ENCODE results near the gene TMEM174.
A peak's percentile ranks its signal among the peaks of the same experiment; 100 is the strongest.

TMEM174 gene, protein sequence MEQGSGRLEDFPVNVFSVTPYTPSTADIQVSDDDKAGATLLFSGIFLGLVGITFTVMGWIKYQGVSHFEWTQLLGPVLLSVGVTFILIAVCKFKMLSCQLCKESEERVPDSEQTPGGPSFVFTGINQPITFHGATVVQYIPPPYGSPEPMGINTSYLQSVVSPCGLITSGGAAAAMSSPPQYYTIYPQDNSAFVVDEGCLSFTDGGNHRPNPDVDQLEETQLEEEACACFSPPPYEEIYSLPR

DNA sequence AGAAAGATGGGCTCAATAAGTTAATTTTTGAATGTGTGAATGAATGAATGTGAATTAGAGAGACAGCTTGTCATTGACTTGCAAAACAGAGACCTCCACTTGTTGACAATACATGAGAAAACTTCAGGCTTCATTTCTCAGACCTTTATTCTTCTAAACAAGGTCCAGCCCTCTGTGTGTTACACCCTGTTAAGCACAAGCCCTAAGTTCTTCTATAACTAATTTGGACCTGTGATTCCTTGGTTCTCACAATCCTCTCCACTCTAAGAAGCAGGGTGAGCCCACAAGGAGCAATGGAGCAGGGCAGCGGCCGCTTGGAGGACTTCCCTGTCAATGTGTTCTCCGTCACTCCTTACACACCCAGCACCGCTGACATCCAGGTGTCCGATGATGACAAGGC, at the start of gene TMEM174:
Gene TMEM174 (plus strand): TSS at position 243 of the 400 bp plus-strand sequence. CDS start 51 bp downstream, at position 294.
- H3K4me1 Mint-ChIP-seq, result peaks cover 3 to 11% of the 10 kb centered on the region in 2 donors
- H3K27ac Mint-ChIP-seq, result peak within 1 kb of the TSS; percentile 2
- ATAC-seq (replicated peaks), result no peak
- no peak for DNase-seq
- H3K9me3 Mint-ChIP-seq, result peaks cover 0 to 6% of the 10 kb centered on the region in 2 donors
- H3K4me3 Mint-ChIP-seq, result no peak within 1 kb of the TSS
- no peaks in the 10 kb centered on the region for H3K36me3 Mint-ChIP-seq
- peaks cover 45 to 89% of the 10 kb centered on the region in 2 donors for H3K27me3 Mint-ChIP-seq

DNA sequence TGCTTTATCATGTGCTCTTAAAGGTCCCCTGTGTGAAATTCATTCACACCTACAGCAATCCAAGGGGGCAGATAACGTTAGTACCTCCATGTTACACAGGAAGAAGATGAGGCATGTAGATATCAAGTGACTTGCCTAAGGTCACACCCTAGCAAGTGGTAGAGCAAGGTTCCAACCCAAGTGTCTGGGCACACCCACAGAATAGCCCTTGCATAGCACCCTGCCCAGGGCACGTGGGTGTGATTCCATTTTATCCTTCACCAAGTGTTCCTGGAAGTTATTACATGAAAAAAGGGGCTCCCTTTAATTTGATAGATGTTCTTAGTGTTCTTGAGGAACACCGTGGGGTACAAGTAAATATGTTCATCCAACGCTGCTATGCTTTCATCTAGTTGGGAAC, 47.7 kb upstream of the TMEM174 start:
- ATAC-seq (replicated peaks) (no peak), DNase-seq (no peak)
- no peaks in the 10 kb centered on the region for H3K36me3 Mint-ChIP-seq
- H3K27me3 Mint-ChIP-seq, result peaks cover 52 to 76% of the 10 kb centered on the region in 2 donors
- no peaks in the 10 kb centered on the region for H3K9me3 Mint-ChIP-seq
- peaks cover 5 to 6% of the 10 kb centered on the region in 2 donors for H3K4me1 Mint-ChIP-seq
- no peak overlapping the region for H3K27ac Mint-ChIP-seq
- H3K4me3 Mint-ChIP-seq, result no peak overlapping the region

DNA sequence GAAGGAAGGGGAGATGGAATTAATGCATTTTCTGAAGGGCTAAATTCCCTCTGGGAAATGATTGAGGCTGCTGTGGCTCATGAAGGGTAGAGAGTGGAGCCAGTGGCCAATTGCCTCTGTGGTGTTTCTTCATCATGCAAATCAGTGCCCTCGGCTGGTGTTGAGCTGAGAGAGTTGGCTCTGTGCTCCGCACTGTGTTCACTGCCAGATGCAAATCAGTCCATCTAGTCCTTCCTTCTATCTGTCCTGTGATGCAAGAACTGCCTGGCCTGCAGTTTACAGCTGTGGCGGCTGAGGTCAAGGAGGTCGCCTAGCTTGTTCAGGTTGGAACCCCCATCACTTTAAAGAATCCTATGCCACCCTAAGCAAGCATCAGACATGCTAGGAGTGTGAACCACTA, 46.6 kb upstream of the TMEM174 start:
- Mint-ChIP-seq H3K9me3 (no peaks in the 10 kb centered on the region), H3K27me3 (peaks cover 54 to 76% of the 10 kb centered on the region in 2 donors), H3K27ac (no peak overlapping the region), H3K4me1 (peaks cover 4 to 5% of the 10 kb centered on the region in 2 donors), H3K4me3 (no peak overlapping the region), H3K36me3 (no peaks in the 10 kb centered on the region)
- DNase-seq (no peak), ATAC-seq (replicated peaks) (no peak)

DNA sequence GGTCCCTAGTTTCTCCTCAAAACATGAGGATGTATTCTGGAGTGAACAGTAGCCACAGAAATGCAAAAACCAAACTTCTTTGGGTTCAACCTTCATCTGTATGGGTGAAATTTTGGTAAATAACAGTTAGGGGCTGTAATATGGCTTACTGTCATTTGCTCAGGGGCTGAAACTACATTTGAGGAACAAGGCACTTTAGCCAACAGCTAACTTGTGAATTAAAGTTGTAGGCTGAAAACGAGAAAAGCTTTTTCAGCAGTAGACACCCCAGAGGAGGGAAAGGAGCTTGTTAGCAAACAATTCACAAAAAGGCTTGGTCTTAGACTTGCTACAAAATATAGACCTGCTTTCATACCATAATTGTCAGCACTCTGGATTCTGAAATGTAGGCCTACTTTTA, 46.0 kb upstream of the TMEM174 start:
- Mint-ChIP-seq H3K27me3 (peaks cover 50 to 71% of the 10 kb centered on the region in 2 donors), H3K27ac (no peak overlapping the region), H3K4me3 (no peak overlapping the region), H3K9me3 (no peaks in the 10 kb centered on the region), H3K36me3 (no peaks in the 10 kb centered on the region), H3K4me1 (peaks cover 4 to 5% of the 10 kb centered on the region in 2 donors)
- no peak for DNase-seq
- ATAC-seq (replicated peaks), result no peak

DNA sequence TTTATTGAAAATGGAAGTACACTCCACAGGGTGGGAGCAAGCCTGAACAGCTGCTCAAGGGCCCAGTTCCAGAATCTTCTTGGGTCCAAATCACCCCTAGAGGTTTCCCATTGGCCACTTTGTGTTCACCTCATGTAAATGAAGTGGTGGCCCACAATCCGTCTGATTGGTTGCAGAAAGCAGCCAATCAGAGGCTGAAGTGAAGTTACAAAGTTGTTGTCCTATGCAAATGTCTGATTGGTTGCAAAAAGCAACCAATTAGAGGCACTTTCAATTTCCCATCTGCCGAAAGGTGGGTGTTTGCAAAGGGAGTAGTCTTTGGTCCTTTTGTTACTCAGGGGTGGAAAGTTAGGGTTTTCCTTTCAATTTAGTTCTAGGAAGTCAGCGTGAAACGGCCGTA, 43.9 kb upstream of the TMEM174 start:
- DNase-seq, result no peak
- no peaks in the 10 kb centered on the region for H3K4me1 Mint-ChIP-seq
- no peaks in the 10 kb centered on the region for H3K9me3 Mint-ChIP-seq
- H3K27me3 Mint-ChIP-seq, result peaks cover 42 to 63% of the 10 kb centered on the region in 2 donors
- no peak overlapping the region for H3K27ac Mint-ChIP-seq
- ATAC-seq (replicated peaks), result no peak
- no peak overlapping the region for H3K4me3 Mint-ChIP-seq
- H3K36me3 Mint-ChIP-seq, result no peaks in the 10 kb centered on the region

DNA sequence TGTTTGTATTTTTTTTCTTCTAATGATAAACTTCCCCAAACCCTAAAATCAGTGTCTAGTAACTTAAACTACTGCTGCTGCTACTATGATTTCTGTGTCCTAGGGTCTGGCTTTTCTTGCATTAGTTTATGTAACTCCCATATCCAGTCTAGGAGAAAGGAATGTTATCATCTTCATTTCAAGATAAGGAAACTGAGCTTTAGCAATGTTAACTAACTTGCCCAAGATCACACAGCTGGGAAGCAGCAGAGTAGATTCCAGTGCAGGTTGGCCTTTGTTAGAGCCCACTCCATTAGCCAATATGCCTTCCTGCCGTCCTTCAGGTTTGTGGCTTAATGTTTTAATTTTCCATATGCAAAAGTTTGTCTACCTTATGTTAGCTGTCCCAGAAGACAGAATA, 42.2 kb upstream of the TMEM174 start:
- DNase-seq, result no peak
- no peak for ATAC-seq (replicated peaks)
- H3K36me3 Mint-ChIP-seq, result no peaks in the 10 kb centered on the region
- no peaks in the 10 kb centered on the region for H3K9me3 Mint-ChIP-seq
- peaks cover 44 to 62% of the 10 kb centered on the region in 2 donors for H3K27me3 Mint-ChIP-seq
- H3K27ac Mint-ChIP-seq, result no peak overlapping the region
- no peak overlapping the region for H3K4me3 Mint-ChIP-seq
- no peaks in the 10 kb centered on the region for H3K4me1 Mint-ChIP-seq

DNA sequence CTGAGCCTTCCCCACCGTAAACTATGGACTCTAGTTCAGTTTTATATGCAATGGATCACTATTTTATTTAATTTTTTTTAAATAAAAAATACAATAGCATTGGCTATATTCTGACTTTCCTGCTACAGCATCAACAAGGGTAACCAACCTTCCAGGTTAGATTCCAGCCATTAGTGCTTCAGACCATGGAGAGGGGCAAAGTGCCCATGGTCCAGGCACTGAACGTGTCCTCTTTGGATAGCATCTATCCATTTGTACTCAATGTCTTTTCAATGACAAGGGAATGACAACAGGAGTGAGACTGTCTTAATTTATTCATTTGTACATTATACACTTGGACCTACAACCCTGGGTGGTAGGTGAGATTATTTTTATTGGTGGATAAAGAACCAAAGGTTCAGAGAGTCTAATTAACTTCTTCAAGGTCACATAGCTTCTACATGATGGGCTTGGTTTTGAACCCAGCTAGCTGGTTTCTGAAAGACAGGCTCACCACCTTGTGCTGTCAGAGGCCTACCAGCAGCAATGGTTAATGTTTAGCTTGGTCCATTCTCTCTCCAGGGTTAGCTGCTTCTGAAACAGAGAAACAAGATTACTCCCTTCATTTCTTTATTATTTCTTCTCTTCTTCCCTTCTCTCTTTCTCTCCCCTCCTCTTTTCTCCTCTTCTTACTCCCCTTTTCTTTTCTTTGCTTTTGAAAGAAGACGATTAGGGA, 41.1 kb upstream of the TMEM174 start:
- peaks cover 39 to 56% of the 10 kb centered on the region in 2 donors for H3K27me3 Mint-ChIP-seq
- ATAC-seq (replicated peaks), result no peak
- H3K36me3 Mint-ChIP-seq, result no peaks in the 10 kb centered on the region
- no peak for DNase-seq
- no peak overlapping the region for H3K4me3 Mint-ChIP-seq
- no peaks in the 10 kb centered on the region for H3K9me3 Mint-ChIP-seq
- no peaks in the 10 kb centered on the region for H3K4me1 Mint-ChIP-seq
- no peak overlapping the region for H3K27ac Mint-ChIP-seq

DNA sequence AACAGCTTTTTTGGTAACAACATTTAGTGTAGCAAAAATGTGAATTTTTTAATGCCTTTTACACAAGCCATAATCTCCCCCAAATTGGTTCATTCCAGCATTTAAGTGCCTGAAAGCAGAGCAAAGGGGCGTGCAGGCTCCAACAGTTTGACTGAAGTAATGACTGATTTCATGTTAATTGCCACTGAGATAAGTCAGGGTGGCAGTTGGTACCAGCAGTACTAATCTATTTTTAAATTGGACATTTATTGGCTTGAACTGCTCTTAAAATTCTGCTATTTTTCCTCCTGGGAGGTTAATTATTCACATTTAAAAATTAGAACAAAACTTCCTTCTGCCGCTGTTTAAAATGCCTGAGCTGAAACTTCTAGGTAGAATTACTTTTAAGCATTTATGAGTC, 40.2 kb upstream of the TMEM174 start:
- Mint-ChIP-seq H3K4me3 (no peak overlapping the region), H3K36me3 (no peaks in the 10 kb centered on the region), H3K9me3 (no peaks in the 10 kb centered on the region), H3K4me1 (peaks cover 0 to 2% of the 10 kb centered on the region in 2 donors), H3K27ac (no peak overlapping the region), H3K27me3 (peaks cover 43 to 61% of the 10 kb centered on the region in 2 donors)
- no peak for DNase-seq
- no peak for ATAC-seq (replicated peaks)

DNA sequence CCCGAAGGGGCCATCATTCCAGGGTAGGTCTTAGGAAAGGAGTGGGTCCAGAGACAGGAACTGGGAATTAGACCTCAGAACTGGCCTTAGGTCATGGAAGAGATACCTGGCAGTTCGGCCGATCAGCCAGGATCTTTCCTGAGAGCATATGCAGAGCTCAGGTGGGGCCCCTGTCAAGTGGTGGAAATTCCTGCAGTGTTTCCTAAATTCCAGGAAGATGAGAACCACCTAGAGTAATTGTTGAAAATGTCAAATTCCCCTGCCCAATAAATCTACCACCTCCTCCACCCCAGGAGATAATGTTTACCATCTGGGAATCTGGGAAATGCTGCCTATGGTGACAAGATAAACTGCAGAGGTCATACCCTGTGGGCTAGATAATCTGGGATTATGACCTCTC, 38.0 kb upstream of the TMEM174 start:
- H3K4me1 Mint-ChIP-seq, result peaks cover 0 to 2% of the 10 kb centered on the region in 2 donors
- H3K27me3 Mint-ChIP-seq, result peaks cover 42 to 60% of the 10 kb centered on the region in 2 donors
- DNase-seq (no peak), ATAC-seq (replicated peaks) (no peak)
- H3K4me3 Mint-ChIP-seq, result no peak overlapping the region
- no peaks in the 10 kb centered on the region for H3K9me3 Mint-ChIP-seq
- no peaks in the 10 kb centered on the region for H3K36me3 Mint-ChIP-seq
- H3K27ac Mint-ChIP-seq, result no peak overlapping the region

DNA sequence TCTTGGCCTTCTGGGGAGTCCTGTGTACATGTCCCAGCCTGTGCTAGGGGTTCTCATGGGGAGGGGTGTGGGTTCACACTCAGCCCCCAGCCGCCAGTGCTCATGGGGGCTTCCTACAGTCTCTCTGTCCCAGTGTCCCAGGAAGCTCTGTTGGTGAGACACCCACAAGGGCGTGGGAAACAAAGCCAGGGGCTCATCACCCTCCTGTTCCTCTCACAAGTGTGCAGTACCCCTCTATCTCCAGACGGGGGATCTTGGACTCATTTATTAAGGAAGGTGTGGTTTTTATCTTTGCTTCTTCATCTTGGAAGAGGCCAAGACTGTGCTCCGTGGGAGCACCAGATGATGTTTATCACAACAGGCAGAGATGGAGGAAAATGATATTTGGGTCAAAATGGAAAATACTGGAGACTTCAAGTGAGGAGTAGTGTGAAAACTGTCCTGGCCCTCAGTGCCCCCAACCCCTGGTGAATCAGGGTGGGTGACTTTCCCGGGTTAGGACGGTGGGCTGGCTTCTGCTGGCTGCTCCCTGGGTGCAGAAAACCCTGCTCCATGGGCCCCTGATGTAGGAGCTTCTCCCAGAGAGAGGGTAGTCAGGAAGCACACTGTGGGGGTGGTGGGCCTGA, 37.5 kb upstream of the TMEM174 start:
- Mint-ChIP-seq H3K9me3 (no peaks in the 10 kb centered on the region), H3K27me3 (peaks cover 36 to 54% of the 10 kb centered on the region in 2 donors), H3K27ac (no peak overlapping the region), H3K4me1 (peaks cover 0 to 2% of the 10 kb centered on the region in 2 donors), H3K4me3 (no peak overlapping the region), H3K36me3 (no peaks in the 10 kb centered on the region)
- DNase-seq, result no peak
- peak; percentile 33 to 38 for ATAC-seq (replicated peaks)

DNA sequence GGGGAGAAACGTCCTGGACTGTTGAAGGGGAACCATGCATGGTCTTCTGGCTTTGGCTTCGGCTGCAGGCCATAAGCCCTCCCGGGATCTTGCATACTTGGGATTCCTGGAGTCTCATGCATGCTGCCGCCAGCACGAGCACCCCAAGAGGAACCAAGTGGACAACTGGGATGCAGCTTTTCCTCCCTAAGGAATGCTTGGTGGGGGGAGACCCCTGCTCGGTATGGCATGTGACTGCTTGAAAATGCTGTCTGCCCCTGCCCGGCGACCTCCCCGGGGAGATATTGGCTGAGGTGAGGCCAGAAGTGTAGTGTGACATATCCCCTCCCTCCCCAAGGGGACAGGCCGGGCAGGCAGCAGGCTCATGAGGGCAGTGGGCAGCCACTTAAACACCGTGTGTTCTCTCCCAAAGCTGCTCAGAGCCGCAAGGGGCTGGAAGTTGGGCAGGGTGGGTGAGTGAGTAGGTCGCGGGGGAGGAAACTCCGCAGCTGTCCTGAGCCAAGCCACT, 36.9 kb upstream of the TMEM174 start:
- H3K4me1 Mint-ChIP-seq, result peaks cover 0 to 2% of the 10 kb centered on the region in 2 donors

DNA sequence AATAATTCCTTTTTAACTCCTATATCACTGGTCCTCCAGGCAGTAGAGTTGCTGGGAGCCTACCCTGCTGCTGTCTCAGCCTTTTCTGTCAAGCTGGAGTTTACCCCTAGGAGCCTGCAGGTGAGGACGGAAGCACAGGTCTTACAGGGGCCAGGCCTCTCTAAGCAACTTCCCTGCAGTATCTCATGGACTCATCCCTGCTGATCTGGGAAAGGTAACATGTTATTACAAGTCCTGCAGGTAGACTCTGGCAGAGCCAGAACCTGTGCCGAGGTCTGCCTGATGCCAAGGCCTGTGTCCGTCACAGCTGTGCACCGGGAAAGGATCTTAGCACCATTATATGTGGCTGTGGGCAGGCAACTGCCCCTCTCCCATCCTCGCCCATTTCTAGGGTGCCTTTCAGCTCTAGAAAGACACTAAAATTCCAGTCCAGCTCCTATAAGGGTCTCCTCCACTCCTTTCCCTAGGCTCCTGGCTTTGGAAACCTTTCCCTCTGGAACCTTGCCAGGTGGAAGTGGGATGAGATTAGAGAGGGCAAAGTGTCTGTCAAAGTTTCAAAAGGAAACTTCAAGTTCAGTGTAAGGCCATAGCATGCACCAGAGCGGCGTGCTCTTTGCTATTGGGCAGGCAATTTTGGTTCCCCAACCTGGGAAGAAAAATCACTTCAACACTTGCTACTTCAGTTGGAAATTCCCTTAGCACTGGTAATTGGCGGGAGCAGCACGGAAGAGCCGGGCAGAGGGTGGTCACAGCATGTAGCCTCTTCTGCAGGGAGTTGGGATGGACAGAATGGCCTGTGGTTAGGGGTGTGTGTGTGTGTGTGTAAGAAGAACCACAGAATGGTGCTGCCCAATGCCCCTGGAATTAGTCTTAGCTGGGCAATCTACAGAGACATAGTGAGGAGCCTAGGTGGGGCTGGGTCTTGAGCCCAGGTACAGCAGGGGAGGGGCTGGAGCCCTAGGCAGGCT, 35.1 kb upstream of the TMEM174 start:
- Mint-ChIP-seq H3K36me3 (no peaks in the 10 kb centered on the region), H3K4me3 (no peak overlapping the region), H3K4me1 (peaks cover 0 to 2% of the 10 kb centered on the region in 2 donors), H3K27ac (no peak overlapping the region), H3K9me3 (no peaks in the 10 kb centered on the region), H3K27me3 (peaks cover 38 to 57% of the 10 kb centered on the region in 2 donors)
- ATAC-seq (replicated peaks) (no peak), DNase-seq (no peak)

More for the DNA sequence above, 36.9 kb upstream of the TMEM174 start:
- DNase-seq (no peak), ATAC-seq (replicated peaks) (no peak)
- Mint-ChIP-seq H3K27me3 (peaks cover 33 to 51% of the 10 kb centered on the region in 2 donors), H3K4me3 (no peak overlapping the region), H3K36me3 (no peaks in the 10 kb centered on the region), H3K9me3 (no peaks in the 10 kb centered on the region), H3K27ac (no peak overlapping the region)

DNA sequence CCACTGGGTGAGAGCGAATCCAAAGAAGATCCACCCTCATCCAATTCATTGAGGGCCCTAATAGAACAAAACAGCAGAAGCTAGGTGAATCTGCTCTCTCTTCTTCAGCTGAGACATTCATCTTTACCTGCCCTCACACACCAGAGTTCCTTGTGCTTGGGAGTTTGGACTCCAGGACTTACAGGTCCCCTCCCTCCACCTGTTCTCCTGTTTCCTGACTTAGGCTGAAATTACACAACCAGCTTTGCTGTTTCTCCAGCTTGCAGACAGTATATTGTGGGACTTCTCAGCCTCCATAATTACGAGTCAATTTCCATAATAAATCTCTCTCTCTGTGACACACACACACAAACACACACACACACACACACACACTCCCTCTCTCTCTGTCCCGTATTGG, 33.5 kb upstream of the TMEM174 start:
- Mint-ChIP-seq H3K9me3 (no peaks in the 10 kb centered on the region), H3K27me3 (peaks cover 43 to 64% of the 10 kb centered on the region in 2 donors), H3K4me3 (no peak overlapping the region), H3K27ac (no peak overlapping the region), H3K36me3 (no peaks in the 10 kb centered on the region), H3K4me1 (peaks cover 0 to 2% of the 10 kb centered on the region in 2 donors)
- ATAC-seq (replicated peaks) (no peak), DNase-seq (no peak)

DNA sequence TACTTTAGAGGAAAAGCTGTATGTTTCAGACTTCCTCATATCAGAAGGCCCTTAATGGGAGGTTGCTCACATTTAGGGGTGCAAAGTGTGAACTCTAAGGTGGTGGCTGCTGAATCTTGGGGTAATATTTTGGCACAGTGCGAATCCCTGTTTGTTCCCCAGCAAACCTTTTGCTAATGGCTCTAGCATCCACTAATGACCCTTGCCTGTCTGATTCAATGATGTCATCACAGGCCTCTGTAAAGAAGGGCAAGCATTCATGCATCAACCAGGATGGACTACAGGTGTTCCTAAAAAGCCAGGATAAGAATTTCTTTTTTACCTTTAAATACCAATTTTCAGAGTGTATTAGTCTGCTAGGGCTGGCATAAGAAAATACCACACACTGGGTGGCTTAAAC, 32.2 kb upstream of the TMEM174 start:
- Mint-ChIP-seq H3K9me3 (no peaks in the 10 kb centered on the region), H3K27me3 (peaks cover 43 to 64% of the 10 kb centered on the region in 2 donors), H3K27ac (no peak overlapping the region), H3K36me3 (no peaks in the 10 kb centered on the region), H3K4me1 (peaks cover 0 to 2% of the 10 kb centered on the region in 2 donors), H3K4me3 (no peak overlapping the region)
- DNase-seq (no peak), ATAC-seq (replicated peaks) (no peak)
